ENCODE measurements around the gene RPL22L1. TPM values are rescaled to one million over a fixed set of nuclear protein-coding genes. Genes with fewer than 3 reads are reported as not detected.
"Not testable (repeated sequence)": the region's sequence is repeated elsewhere in the genome, so short reads cannot be mapped to it uniquely, and the experiment has no call there.

RPL22L1 gene
- total RNA-seq, 4 donors from 2014 or later, result 23.1 to 169 (median 97.7) TPM

- 44% methylated on average over 3 of the region's 3 CpGs for WGBS
- no peaks in the 10 kb centered on the region for H3K27me3 ChIP-seq
- no peak for TF ChIP-seq POLR2A (IDR thresholded peaks at IDR 0.05)
- no peak for TF ChIP-seq CTCF (IDR thresholded peaks at IDR 0.05)
- TF ChIP-seq EP300 (IDR thresholded peaks at IDR 0.05), result no peak
- TF ChIP-seq POLR2AphosphoS5 (IDR thresholded peaks at IDR 0.05), result no peak
- H3K4me1 ChIP-seq, result no peaks in the 10 kb centered on the region
- H3K36me3 ChIP-seq, result no peaks in the 10 kb centered on the region
- H3K4me3 ChIP-seq, result no peak overlapping the region
- no peak overlapping the region for H3K27ac ChIP-seq
- no peak for DNase-seq (ENCODE audit: low spot score in 2 of 2)
- H3K9me3 ChIP-seq, result no peaks in the 10 kb centered on the region
These were observed 34.7 kb downstream of the RPL22L1 start for GRCh38 chr3:170835336-170835735.

- H3K36me3 ChIP-seq, result no peaks in the 10 kb centered on the region
- no peaks in the 10 kb centered on the region for H3K27me3 ChIP-seq
- TF ChIP-seq CTCF (IDR thresholded peaks at IDR 0.05) (no peak), POLR2A (IDR thresholded peaks at IDR 0.05) (no peak), EP300 (IDR thresholded peaks at IDR 0.05) (no peak), POLR2AphosphoS5 (IDR thresholded peaks at IDR 0.05) (no peak)
- 96% methylated on average over 4 of the region's 4 CpGs for WGBS
- no peaks in the 10 kb centered on the region for H3K9me3 ChIP-seq
- no peak overlapping the region for H3K27ac ChIP-seq
- no peaks in the 10 kb centered on the region for H3K4me1 ChIP-seq
- DNase-seq (ENCODE audit: low spot score in 2 of 2), result no peak
- H3K4me3 ChIP-seq, result no peak overlapping the region
These were observed 39.4 kb downstream of the RPL22L1 start for GRCh38 chr3:170830580-170830979.

GRCh38 chr3:170829546-170830272, 40.3 kb downstream of the RPL22L1 start:
- H3K4me1 ChIP-seq, result no peaks in the 10 kb centered on the region
- H3K4me3 ChIP-seq, result no peak overlapping the region
- 67% methylated on average over 9 of the region's 9 CpGs for WGBS
- TF ChIP-seq POLR2AphosphoS5 (IDR thresholded peaks at IDR 0.05) (no peak), EP300 (IDR thresholded peaks at IDR 0.05) (no peak), CTCF (IDR thresholded peaks at IDR 0.05) (no peak), POLR2A (IDR thresholded peaks at IDR 0.05) (no peak)
- H3K9me3 ChIP-seq, result no peaks in the 10 kb centered on the region
- DNase-seq (ENCODE audit: low spot score in 2 of 2), result no peak
- no peaks in the 10 kb centered on the region for H3K27me3 ChIP-seq
- no peak overlapping the region for H3K27ac ChIP-seq
- no peaks in the 10 kb centered on the region for H3K36me3 ChIP-seq

GRCh38 chr3:170826047-170826446, 43.9 kb downstream of the RPL22L1 start:
- DNase-seq (ENCODE audit: low spot score in 2 of 2), result no peak
- Histone ChIP-seq H3K27ac (no peak overlapping the region), H3K4me3 (no peak overlapping the region), H3K4me1 (no peaks in the 10 kb centered on the region), H3K27me3 (no peaks in the 10 kb centered on the region), H3K36me3 (no peaks in the 10 kb centered on the region), H3K9me3 (no peaks in the 10 kb centered on the region)
- 63% methylated on average over 2 of the region's 2 CpGs for WGBS
- TF ChIP-seq POLR2A (IDR thresholded peaks at IDR 0.05) (no peak), POLR2AphosphoS5 (IDR thresholded peaks at IDR 0.05) (no peak), CTCF (IDR thresholded peaks at IDR 0.05) (no peak), EP300 (IDR thresholded peaks at IDR 0.05) (no peak)

- 92% methylated on average over 2 of the region's 2 CpGs for WGBS
- not testable (repeated sequence) for H3K36me3 ChIP-seq, H3K4me1 ChIP-seq
These were observed 46.4 kb downstream of the RPL22L1 start for GRCh38 chr3:170823562-170823961.

GRCh38 chr3:170818325-170818724, 51.7 kb downstream of the RPL22L1 start:
- H3K9me3 ChIP-seq; DNase-seq (ENCODE audit: low spot score in 2 of 2); H3K27ac ChIP-seq; H3K36me3 ChIP-seq; H3K27me3 ChIP-seq; H3K4me3 ChIP-seq; H3K4me1 ChIP-seq: not testable (repeated sequence)
- 81% methylated on average over 1 of the region's 1 CpG for WGBS

More at GRCh38 chr3:170823562-170823961, 46.4 kb downstream of the RPL22L1 start:
- H3K9me3 ChIP-seq; H3K27ac ChIP-seq; DNase-seq (ENCODE audit: low spot score in 2 of 2); H3K27me3 ChIP-seq; H3K4me3 ChIP-seq: not testable (repeated sequence)

- H3K4me1 ChIP-seq; H3K4me3 ChIP-seq; DNase-seq (ENCODE audit: low spot score in 2 of 2); H3K27me3 ChIP-seq; H3K27ac ChIP-seq; H3K36me3 ChIP-seq; H3K9me3 ChIP-seq: not testable (repeated sequence)
- WGBS, result 96% methylated on average over 2 of the region's 2 CpGs
These were observed 52.5 kb downstream of the RPL22L1 start for GRCh38 chr3:170817471-170817870.

Data from suprapubic skin (tissue), 4 donors.